ENCODE measurements around the gene PDE2A. TPM values are rescaled to one million over a fixed set of nuclear protein-coding genes. Genes with fewer than 3 reads are reported as not detected.

Gene PDE2A
- total RNA-seq = 10 to 100 TPM; 26.1 to 34.1 (median 30.6) TPM

- DNase-seq (ENCODE audit: low spot score in 2 of 2) = no peak
- 5 to 7% methylated on average over 20 to 21 of the region's 21 CpGs for WGBS, 2 donors
- TF ChIP-seq CTCF (IDR thresholded peaks at IDR 0.05) (no peak), POLR2A (IDR thresholded peaks at IDR 0.05) (no peak)
- intact Hi-C loops (cut with DNase I; ENCODE audit: low total_unique reads) = no loop called here
- H3K4me3 ChIP-seq (ENCODE audit: low read depth, poor library complexity, severe bottlenecking) = no peak within 1 kb of the TSS
Observed at GRCh38 chr11:72673943-72674828, at the start of gene PDE2A. Gene PDE2A (minus strand): TSS chr11:72674422. CDS start chr11:72674207, 215 bp downstream.

- no peak overlapping the region for H3K4me3 ChIP-seq (ENCODE audit: low read depth, poor library complexity, severe bottlenecking)
- intact Hi-C loops (cut with DNase I; ENCODE audit: low total_unique reads) = no loop called here
- DNase-seq (ENCODE audit: low spot score in 2 of 2) = no peak
- 52 to 53% methylated on average over 9 of the region's 9 CpGs for WGBS, 2 donors
- TF ChIP-seq CTCF (IDR thresholded peaks at IDR 0.05) = no peak
- no peak for TF ChIP-seq POLR2A (IDR thresholded peaks at IDR 0.05)
Observed at GRCh38 chr11:72723508-72723907, 49.3 kb upstream of the PDE2A start.

GRCh38 chr11:72722050-72722748 lies 48.0 kb upstream of the PDE2A start:
- peak overlapping the region; percentile 49 for H3K4me3 ChIP-seq (ENCODE audit: low read depth, poor library complexity, severe bottlenecking)
- intact Hi-C loops (cut with DNase I; ENCODE audit: low total_unique reads) = no loop called here
- DNase-seq (ENCODE audit: low spot score in 2 of 2) = peak; percentile 89 to 97
- TF ChIP-seq POLR2A (IDR thresholded peaks at IDR 0.05) (no peak), CTCF (IDR thresholded peaks at IDR 0.05) (no peak)
- WGBS, 2 donors = 0% methylated on average over 8 to 10 of the region's 10 CpGs

- 1 to 4% methylated on average over 13 of the region's 13 CpGs for WGBS, 2 donors
- TF ChIP-seq CTCF (IDR thresholded peaks at IDR 0.05) (no peak), POLR2A (IDR thresholded peaks at IDR 0.05) (no peak)
- intact Hi-C loops (cut with DNase I; ENCODE audit: low total_unique reads) = no loop called here
- DNase-seq (ENCODE audit: low spot score in 2 of 2) = peak in 1 of 2 donors; percentile 92
- H3K4me3 ChIP-seq (ENCODE audit: low read depth, poor library complexity, severe bottlenecking) = peak overlapping the region; percentile 49
Observed at GRCh38 chr11:72721689-72722049, 47.4 kb upstream of the PDE2A start.

GRCh38 chr11:72721276-72721675 lies 47.1 kb upstream of the PDE2A start:
- intact Hi-C loops (cut with DNase I; ENCODE audit: low total_unique reads) = no loop called here
- TF ChIP-seq CTCF (IDR thresholded peaks at IDR 0.05) = no peak
- TF ChIP-seq POLR2A (IDR thresholded peaks at IDR 0.05) = no peak
- 8 to 10% methylated on average over 3 of the region's 3 CpGs for WGBS, 2 donors
- peak overlapping the region; percentile 49 for H3K4me3 ChIP-seq (ENCODE audit: low read depth, poor library complexity, severe bottlenecking)
- no peak for DNase-seq (ENCODE audit: low spot score in 2 of 2)

All from lower leg skin (tissue), 4 donors.